H9 (cell line): ENCODE data around the gene ADORA3. TPM values are rescaled to one million over a fixed set of nuclear protein-coding genes. Genes with fewer than 3 reads are reported as not detected.

Source experiments
- DNase-seq: peaks from one replicate; pipeline ENCODE4 v3.0.0-alpha.2; 2017
- H2AFZ ChIP-seq: one replicate; pipeline ENCODE4 v1.6.1; 2013; ENCODE audit warnings: mild to moderate bottlenecking, low read length, control low read depth, moderate library complexity
- H2AK5ac ChIP-seq: 2 replicates; pipeline ENCODE4 v1.6.1; 2013; ENCODE audit warnings: low read length, control low read depth, mixed read lengths; ENCODE audit not compliant: insufficient read length
- H2BK120ac ChIP-seq: one replicate; pipeline ENCODE4 v1.6.1; 2013; ENCODE audit warnings: low read depth, mild to moderate bottlenecking, low read length, control low read depth, inconsistent platforms; ENCODE audit not compliant: poor library complexity, severe bottlenecking
- H2BK12ac ChIP-seq: 2 replicates; pipeline ENCODE4 v1.6.1; 2013; ENCODE audit warnings: low read length, control low read depth, mixed read lengths, low read depth; ENCODE audit not compliant: insufficient read length
- H2BK15ac ChIP-seq: 2 replicates; pipeline ENCODE4 v1.6.1; 2013; ENCODE audit warnings: low read depth, low read length, control low read depth
- H2BK20ac ChIP-seq: one replicate; pipeline ENCODE4 v1.6.1; 2013; ENCODE audit warnings: low read depth, mild to moderate bottlenecking, low read length, control low read depth, inconsistent platforms; ENCODE audit not compliant: poor library complexity, severe bottlenecking
- H2BK5ac ChIP-seq: 2 replicates; pipeline ENCODE4 v1.6.1; 2013; ENCODE audit warnings: low read length, control low read depth, mixed read lengths; ENCODE audit not compliant: insufficient read length
- H3K14ac ChIP-seq: 2 replicates; pipeline ENCODE4 v1.6.1; 2013; ENCODE audit warnings: low read length, control low read depth; ENCODE audit not compliant: insufficient read depth
- H3K18ac ChIP-seq: 2 replicates; pipeline ENCODE4 v1.6.1; 2013; ENCODE audit warnings: low read depth, mild to moderate bottlenecking, mixed read lengths, low read length, control low read depth; ENCODE audit not compliant: insufficient read length
- H3K23ac ChIP-seq: 2 replicates; pipeline ENCODE4 v1.6.1; 2013; ENCODE audit warnings: low read length, control low read depth, mixed read lengths, low read depth; ENCODE audit not compliant: insufficient read length
- H3K23me2 ChIP-seq: 2 replicates; pipeline ENCODE4 v1.6.1; 2013; ENCODE audit warnings: low read depth, mild to moderate bottlenecking, mixed read lengths, low read length, control low read depth; ENCODE audit not compliant: insufficient read length, poor library complexity, severe bottlenecking
- H3K27ac ChIP-seq: 2 replicates; pipeline ENCODE4 v1.5.1; 2013; ENCODE audit warnings: low read length, control low read depth, mixed read lengths, low read depth; ENCODE audit not compliant: insufficient read length
- H3K27me3 ChIP-seq: 2 replicates; pipeline ENCODE4 v1.6.1; 2013; ENCODE audit warnings: low read length, control low read depth, inconsistent platforms; ENCODE audit not compliant: insufficient read depth
- H3K4ac ChIP-seq: 2 replicates; pipeline ENCODE4 v1.6.1; 2013; ENCODE audit warnings: low read depth, mild to moderate bottlenecking, control low read depth, inconsistent platforms, low read length, moderate library complexity
- H3K4me1 ChIP-seq: 2 replicates; pipeline ENCODE4 v1.6.1; 2013; ENCODE audit warnings: low read length, control low read depth, inconsistent platforms; ENCODE audit not compliant: insufficient read depth
- H3K4me2 ChIP-seq: 2 replicates; pipeline ENCODE4 v1.6.1; 2013; ENCODE audit warnings: low read length, control low read depth, mixed read lengths; ENCODE audit not compliant: insufficient read length, insufficient read depth
- H3K56ac ChIP-seq: 2 replicates; pipeline ENCODE4 v1.6.1; 2013; ENCODE audit warnings: low read depth, mild to moderate bottlenecking, mixed read lengths, low read length, control low read depth; ENCODE audit not compliant: insufficient read length
- H3K79me1 ChIP-seq: 2 replicates; pipeline ENCODE4 v1.6.1; 2013; ENCODE audit warnings: low read depth, mild to moderate bottlenecking, moderate library complexity, low read length, control low read depth, inconsistent platforms; ENCODE audit not compliant: insufficient read depth, poor library complexity, severe bottlenecking
- H3K79me2 ChIP-seq: 2 replicates; pipeline ENCODE4 v1.6.1; 2013; ENCODE audit warnings: low read length, control low read depth, inconsistent platforms; ENCODE audit not compliant: insufficient read depth
- H3K9ac ChIP-seq: 2 replicates; pipeline ENCODE4 v1.6.1; 2013; ENCODE audit warnings: low read length, control low read depth, mixed read lengths; ENCODE audit not compliant: insufficient read length; ENCODE audit errors: extremely low read depth
- H3K9me3 ChIP-seq: one replicate; pipeline ENCODE4 v1.6.1; 2013; ENCODE audit warnings: low read depth, low read length, inconsistent platforms; ENCODE audit not compliant: control insufficient read depth
- H3T11ph ChIP-seq: one replicate; pipeline ENCODE4 v1.6.1; 2013; ENCODE audit warnings: mild to moderate bottlenecking, low read length, control low read depth, inconsistent platforms
- H4K20me1 ChIP-seq: one replicate; pipeline ENCODE4 v1.6.1; 2013; ENCODE audit not compliant: control insufficient read depth, insufficient read length, insufficient read depth
- H4K5ac ChIP-seq: 2 replicates; pipeline ENCODE4 v1.6.1; 2013; ENCODE audit warnings: low read depth, mild to moderate bottlenecking, mixed read lengths, low read length, control low read depth; ENCODE audit not compliant: insufficient read length
- H4K8ac ChIP-seq: replicated peaks from 2 replicates; pipeline ENCODE4 v1.6.1; 2013; ENCODE audit warnings: low read length, control low read depth, mixed read lengths, low read depth; ENCODE audit not compliant: insufficient read length
- H4K91ac ChIP-seq: 2 replicates; pipeline ENCODE4 v1.6.1; 2013; ENCODE audit warnings: low read depth, mild to moderate bottlenecking, moderate library complexity, mixed read lengths, low read length, control low read depth; ENCODE audit not compliant: insufficient read length
- H3K27ac Mint-ChIP-seq, 3 experiments: 2 replicates in 2 of 3; 3 replicates in 1 of 3; pipeline ENCODE4 v1.8.0; 2020 to 2021; ENCODE audit warnings: mixed read lengths in 3 of 3, mild to moderate bottlenecking in 1 of 3, moderate library complexity in 1 of 3
- H3K27me3 Mint-ChIP-seq: 2 replicates; pipeline ENCODE4 v1.8.0; 2021; ENCODE audit warnings: low read depth, mild to moderate bottlenecking, moderate library complexity, mixed read lengths
- H3K36me3 Mint-ChIP-seq, 3 experiments: 2 replicates in 2 of 3; 3 replicates in 1 of 3; pipeline ENCODE4 v1.8.0; 2020 to 2021; ENCODE audit warnings: low read depth in 3 of 3, mixed read lengths in 3 of 3; ENCODE audit not compliant: insufficient read depth in 1 of 3
- H3K4me1 Mint-ChIP-seq, 2 experiments: 2 replicates each; pipeline ENCODE4 v1.8.0; 2020; ENCODE audit warnings: mixed read lengths in 2 of 2
- H3K4me3 Mint-ChIP-seq, 2 experiments: 2 replicates in 1 of 2; 3 replicates in 1 of 2; pipeline ENCODE4 v1.8.0; 2020 to 2021; ENCODE audit warnings: mild to moderate bottlenecking in 2 of 2, mixed read lengths in 2 of 2, moderate library complexity in 1 of 2
- H3K9me3 Mint-ChIP-seq, 2 experiments: 2 replicates in 1 of 2; 3 replicates in 1 of 2; pipeline ENCODE4 v1.8.0; 2020; ENCODE audit warnings: mild to moderate bottlenecking in 2 of 2, mixed read lengths in 2 of 2, moderate library complexity in 1 of 2
- CTCF ChIP-seq: fragments of 200-600 bp; sonication (generic); conservative IDR thresholded peaks from 3 replicates; pipeline ENCODE4 v1.8.0; 2021; ENCODE audit warnings: antibody characterized with exemption, mild to moderate bottlenecking
- WGBS: extraction: QIAGEN DNeasy Blood & Tissue Kit; methylation state at CpG from one replicate; pipeline ENCODE4 v1.1.7; 2013; ENCODE audit warnings: missing lambda C conversion rate, low lambda C conversion rate, mixed read lengths; ENCODE audit not compliant: insufficient read length; ENCODE audit errors: extremely low coverage; 5-methylcytosine and 5-hydroxymethylcytosine counted together
- total RNA-seq: library from RNA; stranded (reverse); gene quantifications from 2 replicates; pipeline ENCODE4 v1.2.1, GENCODE V29; 2021

ADORA3 gene
- total RNA-seq, 1 experiment from 2014 or later: not detected

DNA sequence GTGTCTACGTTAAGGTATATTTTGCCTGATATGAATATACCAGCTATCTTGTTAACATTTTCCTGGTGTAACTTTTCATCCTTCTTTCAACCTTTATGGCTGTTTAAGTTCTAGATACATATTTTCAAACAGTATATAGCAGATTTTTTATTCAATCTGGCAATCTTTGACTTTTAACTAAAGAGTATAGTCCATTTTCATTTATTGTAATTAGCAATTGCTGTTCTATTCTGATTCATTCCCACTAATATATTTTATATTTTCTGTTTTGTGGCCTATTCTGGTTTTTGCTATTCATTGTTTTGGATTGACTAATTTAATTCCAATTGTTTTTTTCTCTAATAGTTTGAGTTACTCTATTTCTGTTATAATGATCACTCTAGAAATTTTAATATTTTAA lies 37.0 kb downstream of the ADORA3 start:
- Histone ChIP-seq H3K23ac (no peak overlapping the region), H2BK5ac (no peak overlapping the region)
- H3K36me3 Mint-ChIP-seq: peaks cover 0 to 7% (median 5%) of the 10 kb centered on the region in 3 experiments; a peak in 3 of 7 replicates

More for the DNA sequence above, 37.0 kb downstream of the ADORA3 start:
- no peak for TF ChIP-seq CTCF
- H4K5ac ChIP-seq: no peak overlapping the region
- H2BK120ac ChIP-seq: no peak overlapping the region
- no peak overlapping the region for H2AK5ac ChIP-seq
- no peak overlapping the region for H3T11ph ChIP-seq
- H3K27ac ChIP-seq: no peak overlapping the region
- no peak overlapping the region for H3K14ac ChIP-seq
- H4K8ac ChIP-seq: no peak overlapping the region
- no peak overlapping the region for H3K9ac ChIP-seq
- no peaks in the 10 kb centered on the region for H3K27me3 ChIP-seq
- DNase-seq: no peak
- Mint-ChIP-seq H3K4me3 (no peak overlapping the region), H3K27me3 (no peaks in the 10 kb centered on the region), H3K4me1 (no peaks in the 10 kb centered on the region), H3K9me3 (no peaks in the 10 kb centered on the region), H3K27ac (no peak overlapping the region)
- H3K79me1 ChIP-seq: no peaks in the 10 kb centered on the region
- no peak overlapping the region for H2BK12ac ChIP-seq
- H3K4me1 ChIP-seq: no peaks in the 10 kb centered on the region
- no peak overlapping the region for H3K18ac ChIP-seq
- no peak overlapping the region for H3K56ac ChIP-seq
- no peak overlapping the region for H2BK15ac ChIP-seq
- no CpG with 5 or more reads among the region's 1 CpG for WGBS
- no peak overlapping the region for H3K4me2 ChIP-seq
- H3K79me2 ChIP-seq: no peaks in the 10 kb centered on the region
- H2BK20ac ChIP-seq: no peak overlapping the region
- no peaks in the 10 kb centered on the region for H3K23me2 ChIP-seq
- H3K4ac ChIP-seq: no peak overlapping the region
- H4K91ac ChIP-seq: no peak overlapping the region
- H2AFZ ChIP-seq: no peak overlapping the region
- H3K9me3 ChIP-seq: no peaks in the 10 kb centered on the region
- no peaks in the 10 kb centered on the region for H4K20me1 ChIP-seq
